DND-41 (cell line): ENCODE data around the gene MREG.

Experiments used
- ATAC-seq: fragments of 200-7000 bp; cut with Tn5 transposase; 3 replicates; pipeline ENCODE4 v1.9.1; 2021; ENCODE audit warnings: low read depth; ENCODE audit not compliant: insufficient read depth
- DNase-seq: peaks from one replicate; pipeline ENCODE4 v3.0.0-alpha.2; 2020
- H2AFZ ChIP-seq: 2 replicates; pipeline ENCODE4 v1.6.0; 2012; ENCODE audit warnings: low read depth, low read length
- H3K27ac ChIP-seq: 2 replicates; pipeline ENCODE4 v1.5.1; 2012; ENCODE audit warnings: low read length, inconsistent platforms
- H3K27me3 ChIP-seq: fragments of 200-600 bp; sonication (generic); 2 replicates; pipeline ENCODE4 v1.6.0; 2012; ENCODE audit warnings: low read length, mild to moderate bottlenecking, inconsistent platforms; ENCODE audit not compliant: insufficient read depth, poor library complexity
- H3K36me3 ChIP-seq: 2 replicates; pipeline ENCODE4 v1.5.1; 2012; ENCODE audit warnings: low read length, inconsistent platforms; ENCODE audit not compliant: insufficient read depth
- H3K4me1 ChIP-seq: 2 replicates; pipeline ENCODE4 v1.5.1; 2012; ENCODE audit warnings: mild to moderate bottlenecking, low read length; ENCODE audit not compliant: insufficient read depth
- H3K4me2 ChIP-seq: 2 replicates; pipeline ENCODE4 v1.6.0; 2012; ENCODE audit warnings: mild to moderate bottlenecking, moderate library complexity, low read length, inconsistent platforms; ENCODE audit not compliant: insufficient read depth
- H3K4me3 ChIP-seq, 2 experiments: fragments of 200-600 bp in 1 of 2; shearing (Covaris generic) in 1 of 2; 2 replicates each; pipeline ENCODE4 v1.5.1; 2012 to 2016; ENCODE audit warnings: inconsistent platforms in 2 of 2, low read length in 2 of 2, mild to moderate bottlenecking in 2 of 2, low read depth in 1 of 2, moderate library complexity in 1 of 2
- H3K79me2 ChIP-seq: 2 replicates; pipeline ENCODE4 v1.6.0; 2012; ENCODE audit warnings: low read length, inconsistent platforms; ENCODE audit not compliant: insufficient read depth
- H3K9ac ChIP-seq: 2 replicates; pipeline ENCODE4 v1.6.0; 2012; ENCODE audit warnings: low read depth, mild to moderate bottlenecking, inconsistent platforms, low read length, moderate library complexity
- H3K9me3 ChIP-seq: 2 replicates; pipeline ENCODE4 v1.5.1; 2012; ENCODE audit warnings: low read length, moderate library complexity, mild to moderate bottlenecking, inconsistent platforms; ENCODE audit not compliant: insufficient read depth, severe bottlenecking
- H4K20me1 ChIP-seq: 2 replicates; pipeline ENCODE4 v1.6.0; 2012; ENCODE audit warnings: low read length; ENCODE audit not compliant: insufficient read depth
- EZH2 ChIP-seq: IDR thresholded peaks from 3 replicates; pipeline ENCODE4 v1.6.1; 2012; ENCODE audit warnings: borderline replicate concordance, low read depth, mild to moderate bottlenecking, moderate library complexity, low read length, inconsistent platforms; ENCODE audit not compliant: severe bottlenecking
- TF ChIP-seq, protein P1 (sequence below): IDR thresholded peaks from 2 replicates; pipeline ENCODE4 v1.5.1; 2012; ENCODE audit warnings: borderline replicate concordance, low read length, moderate library complexity, mild to moderate bottlenecking; ENCODE audit not compliant: poor library complexity, severe bottlenecking; ENCODE audit errors: extremely low read depth

The MREG gene

DNA sequence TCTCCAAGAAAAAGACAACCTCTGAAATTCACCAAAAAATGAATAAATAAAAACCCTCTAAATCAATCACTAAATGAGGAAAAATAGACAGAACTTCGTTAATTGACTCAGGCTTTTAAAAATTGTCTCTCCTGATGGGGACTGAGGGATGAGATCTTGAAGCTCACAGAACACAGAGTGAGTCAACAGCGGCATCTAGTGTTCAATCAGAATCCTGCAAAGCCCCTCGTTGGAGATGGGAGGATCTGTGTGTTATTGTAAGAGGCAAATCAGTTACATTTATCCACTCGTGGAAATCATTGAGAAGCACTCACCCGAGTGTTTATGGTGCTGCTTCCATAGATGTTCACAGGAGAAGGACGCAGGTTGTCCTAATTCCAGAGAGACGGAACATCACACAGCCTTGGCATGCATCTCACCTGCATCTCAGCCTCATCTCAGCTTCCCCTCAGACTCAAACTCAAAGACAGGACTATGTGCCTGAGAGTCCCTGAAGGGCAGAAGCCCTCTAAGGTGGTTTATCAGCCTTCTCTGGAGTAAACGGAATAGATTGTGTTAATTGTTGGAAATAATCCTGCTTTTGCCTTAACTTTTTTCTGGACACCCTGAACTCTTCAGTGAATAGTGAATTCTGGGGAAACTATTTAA lies 82.0 kb downstream of the MREG start:
- no peaks in the 10 kb centered on the region for H3K36me3 ChIP-seq
- no peaks in the 10 kb centered on the region for H3K4me1 ChIP-seq
- no peak overlapping the region for H3K4me2 ChIP-seq
- H3K27me3 ChIP-seq: no peaks in the 10 kb centered on the region
- no peaks in the 10 kb centered on the region for H3K9me3 ChIP-seq
- H3K27ac ChIP-seq: no peak overlapping the region
- no peak overlapping the region for H3K9ac ChIP-seq
- ATAC-seq (peak; percentile 93), DNase-seq (peak; percentile 65)
- H3K4me3 ChIP-seq: no peak overlapping the region
- H4K20me1 ChIP-seq: no peaks in the 10 kb centered on the region
- H3K79me2 ChIP-seq: no peaks in the 10 kb centered on the region
- no peak overlapping the region for H2AFZ ChIP-seq
- TF ChIP-seq EZH2: no peak
- TF ChIP-seq, protein P1, sequence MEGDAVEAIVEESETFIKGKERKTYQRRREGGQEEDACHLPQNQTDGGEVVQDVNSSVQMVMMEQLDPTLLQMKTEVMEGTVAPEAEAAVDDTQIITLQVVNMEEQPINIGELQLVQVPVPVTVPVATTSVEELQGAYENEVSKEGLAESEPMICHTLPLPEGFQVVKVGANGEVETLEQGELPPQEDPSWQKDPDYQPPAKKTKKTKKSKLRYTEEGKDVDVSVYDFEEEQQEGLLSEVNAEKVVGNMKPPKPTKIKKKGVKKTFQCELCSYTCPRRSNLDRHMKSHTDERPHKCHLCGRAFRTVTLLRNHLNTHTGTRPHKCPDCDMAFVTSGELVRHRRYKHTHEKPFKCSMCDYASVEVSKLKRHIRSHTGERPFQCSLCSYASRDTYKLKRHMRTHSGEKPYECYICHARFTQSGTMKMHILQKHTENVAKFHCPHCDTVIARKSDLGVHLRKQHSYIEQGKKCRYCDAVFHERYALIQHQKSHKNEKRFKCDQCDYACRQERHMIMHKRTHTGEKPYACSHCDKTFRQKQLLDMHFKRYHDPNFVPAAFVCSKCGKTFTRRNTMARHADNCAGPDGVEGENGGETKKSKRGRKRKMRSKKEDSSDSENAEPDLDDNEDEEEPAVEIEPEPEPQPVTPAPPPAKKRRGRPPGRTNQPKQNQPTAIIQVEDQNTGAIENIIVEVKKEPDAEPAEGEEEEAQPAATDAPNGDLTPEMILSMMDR: peak; percentile 96

DNA sequence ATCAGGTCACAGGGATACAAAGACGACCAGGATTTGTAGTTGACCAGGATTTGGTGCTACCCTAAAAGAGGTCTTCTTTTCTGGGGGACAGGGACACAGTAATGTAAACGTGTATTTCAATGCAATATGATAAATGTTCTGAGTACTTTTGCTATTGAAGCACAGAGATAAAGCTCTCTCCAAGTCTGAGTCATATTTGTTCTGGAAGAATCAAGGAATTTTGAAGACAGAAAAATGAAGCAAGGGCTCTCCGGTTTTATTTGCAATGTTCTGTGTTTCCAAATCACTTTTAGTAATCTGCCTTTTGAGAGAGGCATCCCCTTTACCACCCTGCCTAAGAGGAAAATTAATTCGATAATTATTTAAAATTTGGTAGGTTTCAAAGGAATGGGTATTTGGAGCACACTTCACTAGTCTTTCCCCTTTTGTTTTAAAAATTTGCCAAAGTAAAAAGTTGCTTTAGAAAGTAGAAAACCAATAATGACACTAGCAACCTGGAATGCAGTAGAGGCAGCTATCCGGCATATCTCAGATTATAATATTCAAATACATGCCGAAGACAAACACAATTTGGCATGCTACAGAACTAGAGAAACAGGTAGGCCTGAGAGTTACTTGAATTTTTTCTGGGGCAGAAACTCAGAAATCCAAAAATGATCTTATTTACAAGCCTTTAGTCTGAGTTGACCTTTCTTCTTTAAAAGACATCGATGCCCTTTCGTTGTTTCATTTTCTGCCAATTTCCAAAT lies 82.7 kb downstream of the MREG start:
- Histone ChIP-seq H3K36me3 (no peaks in the 10 kb centered on the region), H3K4me3 (no peak overlapping the region), H3K4me1 (no peaks in the 10 kb centered on the region), H3K27me3 (no peaks in the 10 kb centered on the region), H3K27ac (no peak overlapping the region), H3K79me2 (no peaks in the 10 kb centered on the region), H3K9ac (no peak overlapping the region), H4K20me1 (no peaks in the 10 kb centered on the region), H3K9me3 (no peaks in the 10 kb centered on the region), H3K4me2 (no peak overlapping the region), H2AFZ (no peak overlapping the region)
- DNase-seq (no peak), ATAC-seq (no peak)
- TF ChIP-seq, protein P1: no peak
- no peak for TF ChIP-seq EZH2

DNA sequence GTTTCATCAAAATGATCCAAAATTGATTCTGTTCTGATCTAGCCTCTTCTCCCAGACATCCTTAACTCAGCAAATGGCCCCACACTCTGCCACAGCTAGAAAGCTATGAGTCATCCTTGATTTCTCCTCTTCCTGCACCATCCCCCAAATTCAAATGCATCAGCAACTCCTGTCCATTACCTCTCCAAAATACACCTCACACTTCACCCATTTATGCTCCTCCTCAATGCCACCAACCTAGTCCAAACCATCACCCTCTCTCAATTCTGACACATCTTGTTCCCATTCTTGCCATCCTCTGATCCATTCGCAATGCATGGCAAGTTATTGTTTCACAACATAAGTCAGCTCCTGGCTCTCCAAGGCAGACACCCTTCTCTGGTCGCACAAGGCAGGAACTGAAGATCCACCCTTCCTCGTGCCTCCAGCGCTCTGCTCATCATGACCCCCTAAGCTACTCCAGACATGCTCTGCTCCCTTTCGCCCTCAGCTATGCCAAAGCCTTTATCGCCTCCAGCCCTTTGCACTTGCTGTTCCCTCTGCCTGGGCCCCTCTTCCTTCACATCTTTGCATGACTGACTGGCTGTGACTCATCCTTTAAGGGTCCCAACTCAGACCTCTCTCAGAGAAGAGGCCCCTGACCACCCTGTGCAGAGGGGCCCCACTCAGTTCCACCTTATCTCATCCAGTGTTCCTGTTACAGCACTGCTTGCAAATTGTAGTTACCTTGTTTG lies 83.6 kb downstream of the MREG start:
- H3K27me3 ChIP-seq: no peaks in the 10 kb centered on the region
- H3K9me3 ChIP-seq: no peaks in the 10 kb centered on the region
- H3K4me3 ChIP-seq: no peak overlapping the region
- no peak overlapping the region for H3K27ac ChIP-seq
- H3K9ac ChIP-seq: no peak overlapping the region
- no peaks in the 10 kb centered on the region for H4K20me1 ChIP-seq
- ATAC-seq (0 out of 3 replicates have a peak, but pooled peaks have one; percentile 44), DNase-seq (no peak)
- no peaks in the 10 kb centered on the region for H3K4me1 ChIP-seq
- no peak overlapping the region for H3K4me2 ChIP-seq
- TF ChIP-seq, protein P1: no peak
- TF ChIP-seq EZH2: no peak
- H3K36me3 ChIP-seq: no peaks in the 10 kb centered on the region
- no peaks in the 10 kb centered on the region for H3K79me2 ChIP-seq
- H2AFZ ChIP-seq: no peak overlapping the region
